SK-N-SH (cell line): Measurements from ENCODE around the gene TPCN2. TPM values are rescaled to one million over a fixed set of nuclear protein-coding genes. Genes with fewer than 3 reads are reported as not detected.

Experiments
- CTCF ChIA-PET: fragments of 300-600, 350-600 bp; formaldehyde crosslinking; extraction: SDS; loops from one replicate; lab custom pipeline; 2021; lab: Yijun Ruan, JAX
- POLR2A ChIA-PET: fragments of 350-600 bp; sonication (Branson Sonifier 250); formaldehyde crosslinking; extraction: SDS; loops from one replicate; lab custom pipeline; 2020; ENCODE audit warnings: antibody characterized with exemption, inconsistent platforms; lab: Yijun Ruan, JAX
- DNase-seq: peaks from one replicate; pipeline ENCODE4 v3.0.0; 2012
- H2AFZ ChIP-seq: fragments of 200-600 bp; sonication (generic); 2 replicates; pipeline ENCODE4 v1.8.1; 2016; ENCODE audit warnings: antibody characterized with exemption, mild to moderate bottlenecking, low read depth
- H3F3A ChIP-seq: fragments of 200-600 bp; sonication (generic); replicated peaks from 2 replicates; pipeline ENCODE3; 2016; ENCODE audit warnings: antibody characterized with exemption, mild to moderate bottlenecking; ENCODE audit not compliant: insufficient read depth
- H3K27ac ChIP-seq, 2 experiments: fragments of 200-500 bp in 1 of 2; fragments of 200-600 bp in 1 of 2; sonication (Bioruptor generic) in 1 of 2; sonication (generic), shearing (Covaris generic) in 1 of 2; 2 replicates each; pipeline versions ENCODE4 v1.5.1 to v1.6.1; 2014 to 2016; ENCODE audit warnings: low read depth in 2 of 2, inconsistent platforms in 1 of 2, low read length in 1 of 2, mild to moderate bottlenecking in 1 of 2, mixed read lengths in 1 of 2
- H3K27me3 ChIP-seq: fragments of 200-600 bp; sonication (generic), shearing (Covaris generic); 2 replicates; pipeline ENCODE4 v1.6.1; 2016; ENCODE audit warnings: mixed run types; ENCODE audit not compliant: insufficient read depth
- H3K36me3 ChIP-seq, 2 experiments: fragments of 200-500 bp in 1 of 2; fragments of 200-600 bp in 1 of 2; sonication (Bioruptor generic) in 1 of 2; sonication (generic) in 1 of 2; replicated peaks in 1 of 2; 2 replicates each; pipeline versions ENCODE3 to v1.5.1; 2014 to 2016; ENCODE audit warnings: low read length in 1 of 2, mild to moderate bottlenecking in 1 of 2; ENCODE audit not compliant: insufficient read depth in 2 of 2, control insufficient read depth in 1 of 2
- H3K4me1 ChIP-seq, 2 experiments: fragments of 200-500 bp in 1 of 2; fragments of 200-600 bp in 1 of 2; sonication (Bioruptor generic) in 1 of 2; sonication (generic), shearing (Covaris generic) in 1 of 2; 2 replicates each; pipeline versions ENCODE4 v1.5.1 to v1.6.1; 2014 to 2016; ENCODE audit warnings: low read depth in 1 of 2, low read length in 1 of 2, mixed run types in 1 of 2; ENCODE audit not compliant: insufficient read depth in 2 of 2, control insufficient read depth in 1 of 2
- H3K4me2 ChIP-seq: fragments of 200-600 bp; sonication (generic), shearing (Covaris generic); 2 replicates; pipeline ENCODE4 v1.6.1; 2017; ENCODE audit warnings: mixed run types
- H3K4me3 ChIP-seq, 2 experiments: fragments of 200-500 bp in 1 of 2; fragments of 200-600 bp in 1 of 2; sonication (Bioruptor generic) in 1 of 2; sonication (generic), shearing (Covaris generic) in 1 of 2; 2 replicates each; pipeline versions ENCODE4 v1.5.1 to v1.8.1; 2014 to 2016; ENCODE audit warnings: low read depth in 2 of 2, inconsistent platforms in 1 of 2, low read length in 1 of 2, mild to moderate bottlenecking in 1 of 2, mixed read lengths in 1 of 2, moderate library complexity in 1 of 2
- H3K79me2 ChIP-seq: fragments of 200-600 bp; sonication (generic); 2 replicates; pipeline ENCODE4 v1.8.1; 2017; ENCODE audit warnings: mild to moderate bottlenecking; ENCODE audit not compliant: insufficient read depth
- H3K9ac ChIP-seq: fragments of 200-600 bp; sonication (generic); 2 replicates; pipeline ENCODE4 v1.6.1; 2017; ENCODE audit warnings: mixed run types
- H3K9me2 ChIP-seq: fragments of 200-600 bp; sonication (generic); 2 replicates; pipeline ENCODE4 v1.6.1; 2017; ENCODE audit warnings: mixed run types
- H3K9me3 ChIP-seq: fragments of 200-600 bp; sonication (generic); 2 replicates; pipeline ENCODE4 v1.6.1; 2017; ENCODE audit warnings: mixed run types, mild to moderate bottlenecking, moderate library complexity
- H4K20me1 ChIP-seq: fragments of 200-600 bp; sonication (generic); 2 replicates; pipeline ENCODE4 v1.6.1; 2017; ENCODE audit warnings: mild to moderate bottlenecking, mixed run types; ENCODE audit not compliant: insufficient read depth
- ELF1 ChIP-seq: IDR thresholded peaks from 2 replicates; pipeline ENCODE4 v1.4.0; 2012
- EZH2phosphoT487 ChIP-seq: fragments of 200-600 bp; sonication (generic); IDR thresholded peaks from 2 replicates; pipeline ENCODE4 v1.6.1; 2017; ENCODE audit warnings: low read depth, mixed run types, mild to moderate bottlenecking, antibody characterized with exemption, moderate library complexity, borderline replicate concordance
- FOSL2 ChIP-seq: IDR thresholded peaks from 2 replicates; pipeline ENCODE4 v1.4.0; 2012; ENCODE audit warnings: low read depth, mild to moderate bottlenecking, moderate library complexity, borderline replicate concordance
- GABPA ChIP-seq: IDR thresholded peaks from 2 replicates; pipeline ENCODE4 v1.4.0; 2012; ENCODE audit warnings: low read depth, mild to moderate bottlenecking
- GATA2 ChIP-seq: sonication (generic); formaldehyde crosslinking; IDR thresholded peaks from 2 replicates; pipeline ENCODE4 v1.5.0; 2020; ENCODE audit warnings: mild to moderate bottlenecking, missing genetic modification reagents
- RAD21 ChIP-seq: IDR thresholded peaks from 2 replicates; pipeline ENCODE4 v1.6.1; 2012; ENCODE audit warnings: mild to moderate bottlenecking, low read length
- RCOR1 ChIP-seq: fragments of 150-350 bp; IDR thresholded peaks from 2 replicates; pipeline ENCODE4 v1.6.1; 2017; ENCODE audit warnings: antibody characterized with exemption, low read length
- RFX5 ChIP-seq: IDR thresholded peaks from 2 replicates; pipeline ENCODE4 v1.6.1; 2012; ENCODE audit warnings: mild to moderate bottlenecking, improper control_type of control experiment, low read length
- SIN3A ChIP-seq: IDR thresholded peaks from 2 replicates; pipeline ENCODE4 v1.6.1; 2012; ENCODE audit warnings: low read depth, mild to moderate bottlenecking, low read length, moderate library complexity, borderline replicate concordance
- TCF12 ChIP-seq: IDR thresholded peaks from 2 replicates; pipeline ENCODE4 v1.4.0; 2012
- TEAD4 ChIP-seq: IDR thresholded peaks from 2 replicates; pipeline ENCODE4 v1.4.0; 2012; ENCODE audit warnings: mild to moderate bottlenecking, borderline replicate concordance; ENCODE audit not compliant: insufficient read depth
- YY1 ChIP-seq: IDR thresholded peaks from 2 replicates; pipeline ENCODE4 v1.4.0; 2012; ENCODE audit warnings: low read depth, mild to moderate bottlenecking
- WGBS: methylation state at CpG from one replicate; pipeline ENCODE4 v1.1.6; 2017; ENCODE audit warnings: low lambda C conversion rate; 5-methylcytosine and 5-hydroxymethylcytosine counted together
- polyA plus RNA-seq, 3 experiments: library from polyadenylated mRNA; depleted of rRNA; stranded (reverse); fragments of >200 nt; gene quantifications; 2 replicates each; pipeline ENCODE4 v1.2.3, GENCODE V29; 2012
- TF ChIP-seq, protein P1 (sequence below): fragments of 200-600 bp; sonication (generic); IDR thresholded peaks from 2 replicates; pipeline ENCODE4 v1.6.1; 2017; ENCODE audit warnings: antibody characterized with exemption, mild to moderate bottlenecking, moderate library complexity
- TF ChIP-seq, protein P2 (sequence below): IDR thresholded peaks from 2 replicates; pipeline ENCODE4 v1.4.0; 2012; ENCODE audit warnings: low read depth, borderline replicate concordance
- TF ChIP-seq, protein P3 (sequence below): fragments of 150-350 bp; IDR thresholded peaks from 2 replicates; pipeline ENCODE4 v1.6.1; 2016; ENCODE audit warnings: mild to moderate bottlenecking, low read depth, low read length
- TF ChIP-seq, protein P4 (sequence below): IDR thresholded peaks from 2 replicates; pipeline ENCODE4 v1.4.0; 2012; ENCODE audit warnings: low read depth, borderline replicate concordance
- TF ChIP-seq, protein P5 (sequence below): IDR thresholded peaks from 2 replicates; pipeline ENCODE4 v1.4.0; 2012; ENCODE audit warnings: low read depth

Gene TPCN2
- polyA plus RNA-seq, 1 of the 3 experiments (the other 2 are of a cell fraction): 8.7 TPM

DNA sequence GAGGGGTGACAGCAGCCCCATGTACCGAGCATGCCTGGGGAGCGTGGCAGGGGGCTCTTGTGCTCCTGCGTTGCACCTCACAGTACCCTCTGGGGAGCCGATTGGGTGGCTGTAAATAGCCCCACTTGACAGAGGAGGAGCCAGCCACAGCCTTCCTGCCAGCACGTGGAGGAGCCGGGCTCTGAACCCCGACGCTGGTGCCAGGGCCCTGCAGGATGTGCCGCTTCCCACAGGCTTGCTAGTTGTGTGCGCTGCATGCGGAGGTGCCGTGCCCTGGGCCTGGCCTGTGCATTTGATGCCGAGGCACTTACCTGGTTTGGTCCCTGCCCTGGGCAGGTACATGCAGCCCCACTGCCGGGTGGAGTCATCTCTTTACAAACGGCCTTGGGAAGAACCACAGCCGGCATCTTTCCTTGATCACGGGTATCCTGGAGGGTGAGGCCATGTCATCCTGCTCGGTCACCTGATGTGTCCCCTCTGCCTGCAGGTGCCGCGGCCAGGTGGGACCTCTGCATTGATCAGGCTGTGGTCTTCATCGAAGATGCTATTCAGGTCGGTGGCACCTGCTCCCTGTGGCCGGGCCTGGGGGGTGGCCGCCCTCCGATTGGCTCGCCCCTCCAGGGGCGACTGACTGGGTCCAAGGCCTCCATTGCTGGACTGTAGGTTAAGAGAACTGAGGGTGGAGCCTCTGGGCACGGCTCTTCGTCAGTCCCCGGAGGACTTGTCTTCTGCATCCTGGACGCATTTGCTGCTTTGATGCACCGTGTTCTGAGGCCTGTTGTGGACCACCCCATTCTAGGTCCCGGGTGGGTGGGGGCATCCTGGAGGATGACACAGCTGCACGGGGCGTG is 5.0 kb downstream of the TPCN2 start:
- H3K9me2 ChIP-seq: no peaks in the 10 kb centered on the region
- ChIA-PET POLR2A (no interaction called here), CTCF (no interaction called here)
- H3K36me3 ChIP-seq: peaks cover 0 to 20% of the 10 kb centered on the region in 2 experiments
- peaks cover 0 to 10% of the 10 kb centered on the region in 2 experiments; a peak in 1 of 4 replicates for H3K4me1 ChIP-seq
- H4K20me1 ChIP-seq: 0 out of 2 replicates have a peak, but pooled peaks cover 4% of the 10 kb centered on the region
- no peak overlapping the region for H3K9ac ChIP-seq
- H3K27me3 ChIP-seq: no peaks in the 10 kb centered on the region
- H3K79me2 ChIP-seq: peaks cover 28% of the 10 kb centered on the region; the same call in 1 of the 2 replicates
- no peak for TF ChIP-seq SIN3A
- no peak for TF ChIP-seq YY1
- TF ChIP-seq GATA2 (CRISPR knock-in tag): no peak
- TF ChIP-seq, protein P1, sequence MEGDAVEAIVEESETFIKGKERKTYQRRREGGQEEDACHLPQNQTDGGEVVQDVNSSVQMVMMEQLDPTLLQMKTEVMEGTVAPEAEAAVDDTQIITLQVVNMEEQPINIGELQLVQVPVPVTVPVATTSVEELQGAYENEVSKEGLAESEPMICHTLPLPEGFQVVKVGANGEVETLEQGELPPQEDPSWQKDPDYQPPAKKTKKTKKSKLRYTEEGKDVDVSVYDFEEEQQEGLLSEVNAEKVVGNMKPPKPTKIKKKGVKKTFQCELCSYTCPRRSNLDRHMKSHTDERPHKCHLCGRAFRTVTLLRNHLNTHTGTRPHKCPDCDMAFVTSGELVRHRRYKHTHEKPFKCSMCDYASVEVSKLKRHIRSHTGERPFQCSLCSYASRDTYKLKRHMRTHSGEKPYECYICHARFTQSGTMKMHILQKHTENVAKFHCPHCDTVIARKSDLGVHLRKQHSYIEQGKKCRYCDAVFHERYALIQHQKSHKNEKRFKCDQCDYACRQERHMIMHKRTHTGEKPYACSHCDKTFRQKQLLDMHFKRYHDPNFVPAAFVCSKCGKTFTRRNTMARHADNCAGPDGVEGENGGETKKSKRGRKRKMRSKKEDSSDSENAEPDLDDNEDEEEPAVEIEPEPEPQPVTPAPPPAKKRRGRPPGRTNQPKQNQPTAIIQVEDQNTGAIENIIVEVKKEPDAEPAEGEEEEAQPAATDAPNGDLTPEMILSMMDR: no peak
- TF ChIP-seq, protein P2, sequence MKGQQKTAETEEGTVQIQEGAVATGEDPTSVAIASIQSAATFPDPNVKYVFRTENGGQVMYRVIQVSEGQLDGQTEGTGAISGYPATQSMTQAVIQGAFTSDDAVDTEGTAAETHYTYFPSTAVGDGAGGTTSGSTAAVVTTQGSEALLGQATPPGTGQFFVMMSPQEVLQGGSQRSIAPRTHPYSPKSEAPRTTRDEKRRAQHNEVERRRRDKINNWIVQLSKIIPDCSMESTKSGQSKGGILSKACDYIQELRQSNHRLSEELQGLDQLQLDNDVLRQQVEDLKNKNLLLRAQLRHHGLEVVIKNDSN: no peak
- TF ChIP-seq, protein P3, sequence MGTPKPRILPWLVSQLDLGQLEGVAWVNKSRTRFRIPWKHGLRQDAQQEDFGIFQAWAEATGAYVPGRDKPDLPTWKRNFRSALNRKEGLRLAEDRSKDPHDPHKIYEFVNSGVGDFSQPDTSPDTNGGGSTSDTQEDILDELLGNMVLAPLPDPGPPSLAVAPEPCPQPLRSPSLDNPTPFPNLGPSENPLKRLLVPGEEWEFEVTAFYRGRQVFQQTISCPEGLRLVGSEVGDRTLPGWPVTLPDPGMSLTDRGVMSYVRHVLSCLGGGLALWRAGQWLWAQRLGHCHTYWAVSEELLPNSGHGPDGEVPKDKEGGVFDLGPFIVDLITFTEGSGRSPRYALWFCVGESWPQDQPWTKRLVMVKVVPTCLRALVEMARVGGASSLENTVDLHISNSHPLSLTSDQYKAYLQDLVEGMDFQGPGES: no peak
- H3F3A ChIP-seq: no peaks in the 10 kb centered on the region
- no peak for DNase-seq
- H3K9me3 ChIP-seq: no peaks in the 10 kb centered on the region
- 90% methylated on average over 20 of the region's 35 CpGs for WGBS
- no peak overlapping the region for H3K4me3 ChIP-seq
- no peak overlapping the region for H3K27ac ChIP-seq
- H2AFZ ChIP-seq: no peak overlapping the region
- H3K4me2 ChIP-seq: no peak overlapping the region

DNA sequence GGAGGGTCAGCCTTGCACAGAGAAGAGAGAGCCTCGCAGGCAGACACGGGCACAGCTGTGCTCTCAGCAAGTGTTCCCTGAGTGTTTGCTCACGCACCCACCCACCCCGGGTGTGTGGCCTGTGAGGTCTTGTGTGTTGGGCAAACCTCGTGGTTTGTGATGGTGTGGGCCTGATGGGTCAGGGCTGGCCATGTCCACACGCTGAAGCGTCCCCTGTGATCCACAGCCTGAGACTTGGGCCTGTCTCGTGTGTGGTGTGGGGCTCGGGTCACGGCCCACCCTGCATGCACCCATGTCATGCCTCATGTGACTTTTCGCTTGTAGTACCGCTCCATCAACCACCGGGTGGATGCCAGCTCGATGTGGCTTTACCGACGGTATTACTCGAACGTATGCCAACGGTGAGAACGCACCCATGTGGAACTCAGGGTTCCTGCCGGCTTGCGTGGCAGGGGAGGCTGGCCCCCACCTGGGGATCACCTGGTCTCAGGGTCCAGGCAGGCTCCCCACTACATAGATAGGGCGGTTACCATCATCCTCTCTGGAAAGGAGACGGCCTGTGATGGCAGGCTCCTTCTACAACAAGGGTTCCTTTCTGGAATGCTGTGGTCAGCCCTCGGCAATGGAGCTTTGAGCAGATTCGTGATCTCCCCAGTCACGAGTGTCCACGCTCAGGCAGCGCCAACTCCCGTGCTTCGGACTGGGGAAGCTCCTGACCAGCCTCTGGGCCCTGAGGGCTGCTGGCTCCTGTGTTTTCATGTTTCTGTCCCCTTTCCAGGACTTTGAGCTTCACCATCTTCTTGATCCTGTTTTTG is 5.9 kb downstream of the TPCN2 start:
- Histone ChIP-seq H3K4me1 (peaks cover 0 to 7% of the 10 kb centered on the region in 2 experiments; a peak in 1 of 4 replicates), H3K4me3 (no peak overlapping the region), H3K9me2 (no peaks in the 10 kb centered on the region), H3F3A (no peaks in the 10 kb centered on the region), H3K79me2 (peaks cover 21% of the 10 kb centered on the region; the same call in 1 of the 2 replicates), H3K9ac (no peak overlapping the region), H3K36me3 (peaks cover 0 to 20% of the 10 kb centered on the region in 2 experiments), H3K27me3 (no peaks in the 10 kb centered on the region), H3K9me3 (no peaks in the 10 kb centered on the region), H3K27ac (no peak overlapping the region), H4K20me1 (0 out of 2 replicates have a peak, but pooled peaks cover 4% of the 10 kb centered on the region), H2AFZ (no peak overlapping the region), H3K4me2 (no peak overlapping the region)
- CTCF ChIA-PET: interaction anchor here (0.8 kb wide), 1 partner anchor 47 kb away, joined by 4 read pairs; no protein-coding TSS in a partner anchor
- DNase-seq: no peak
- TF ChIP-seq YY1: no peak
- TF ChIP-seq ELF1: no peak
- TF ChIP-seq, protein P4, sequence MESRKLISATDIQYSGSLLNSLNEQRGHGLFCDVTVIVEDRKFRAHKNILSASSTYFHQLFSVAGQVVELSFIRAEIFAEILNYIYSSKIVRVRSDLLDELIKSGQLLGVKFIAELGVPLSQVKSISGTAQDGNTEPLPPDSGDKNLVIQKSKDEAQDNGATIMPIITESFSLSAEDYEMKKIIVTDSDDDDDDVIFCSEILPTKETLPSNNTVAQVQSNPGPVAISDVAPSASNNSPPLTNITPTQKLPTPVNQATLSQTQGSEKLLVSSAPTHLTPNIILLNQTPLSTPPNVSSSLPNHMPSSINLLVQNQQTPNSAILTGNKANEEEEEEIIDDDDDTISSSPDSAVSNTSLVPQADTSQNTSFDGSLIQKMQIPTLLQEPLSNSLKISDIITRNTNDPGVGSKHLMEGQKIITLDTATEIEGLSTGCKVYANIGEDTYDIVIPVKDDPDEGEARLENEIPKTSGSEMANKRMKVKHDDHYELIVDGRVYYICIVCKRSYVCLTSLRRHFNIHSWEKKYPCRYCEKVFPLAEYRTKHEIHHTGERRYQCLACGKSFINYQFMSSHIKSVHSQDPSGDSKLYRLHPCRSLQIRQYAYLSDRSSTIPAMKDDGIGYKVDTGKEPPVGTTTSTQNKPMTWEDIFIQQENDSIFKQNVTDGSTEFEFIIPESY: no peak
- TF ChIP-seq TCF12: no peak
- no peak for TF ChIP-seq EZH2phosphoT487
- TF ChIP-seq FOSL2: no peak
- TF ChIP-seq RAD21: no peak
- no peak for TF ChIP-seq GABPA
- TF ChIP-seq RCOR1: no peak
- TF ChIP-seq TEAD4: no peak
- TF ChIP-seq, protein P5, sequence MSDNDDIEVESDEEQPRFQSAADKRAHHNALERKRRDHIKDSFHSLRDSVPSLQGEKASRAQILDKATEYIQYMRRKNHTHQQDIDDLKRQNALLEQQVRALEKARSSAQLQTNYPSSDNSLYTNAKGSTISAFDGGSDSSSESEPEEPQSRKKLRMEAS: no peak
- TF ChIP-seq RFX5: no peak
- WGBS: 100% methylated on average over 3 of the region's 31 CpGs
- POLR2A ChIA-PET: no interaction called here
